NCI-H526 treated with DMSO at 0.1 percent for 48 hours (cell line): ENCODE results near the gene SRRD.
"Not testable (repeated sequence)": the region's sequence is repeated elsewhere in the genome, so short reads cannot be mapped to it uniquely, and the experiment has no call there.

Source experiments
- DNase-seq: peaks from one replicate; lab custom pipeline; 2025; lab: John Stamatoyannopoulos, UW

SRRD gene, protein sequence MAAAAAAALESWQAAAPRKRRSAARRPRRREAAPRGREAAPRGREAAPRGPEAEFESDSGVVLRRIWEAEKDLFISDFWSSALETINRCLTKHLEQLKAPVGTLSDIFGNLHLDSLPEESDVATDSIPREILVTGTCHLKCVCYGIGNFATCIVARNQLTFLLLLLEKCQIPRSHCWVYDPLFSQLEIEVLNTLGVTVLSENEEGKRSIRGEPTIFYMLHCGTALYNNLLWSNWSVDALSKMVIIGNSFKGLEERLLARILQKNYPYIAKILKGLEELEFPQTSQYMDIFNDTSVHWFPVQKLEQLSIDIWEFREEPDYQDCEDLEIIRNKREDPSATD

DNA sequence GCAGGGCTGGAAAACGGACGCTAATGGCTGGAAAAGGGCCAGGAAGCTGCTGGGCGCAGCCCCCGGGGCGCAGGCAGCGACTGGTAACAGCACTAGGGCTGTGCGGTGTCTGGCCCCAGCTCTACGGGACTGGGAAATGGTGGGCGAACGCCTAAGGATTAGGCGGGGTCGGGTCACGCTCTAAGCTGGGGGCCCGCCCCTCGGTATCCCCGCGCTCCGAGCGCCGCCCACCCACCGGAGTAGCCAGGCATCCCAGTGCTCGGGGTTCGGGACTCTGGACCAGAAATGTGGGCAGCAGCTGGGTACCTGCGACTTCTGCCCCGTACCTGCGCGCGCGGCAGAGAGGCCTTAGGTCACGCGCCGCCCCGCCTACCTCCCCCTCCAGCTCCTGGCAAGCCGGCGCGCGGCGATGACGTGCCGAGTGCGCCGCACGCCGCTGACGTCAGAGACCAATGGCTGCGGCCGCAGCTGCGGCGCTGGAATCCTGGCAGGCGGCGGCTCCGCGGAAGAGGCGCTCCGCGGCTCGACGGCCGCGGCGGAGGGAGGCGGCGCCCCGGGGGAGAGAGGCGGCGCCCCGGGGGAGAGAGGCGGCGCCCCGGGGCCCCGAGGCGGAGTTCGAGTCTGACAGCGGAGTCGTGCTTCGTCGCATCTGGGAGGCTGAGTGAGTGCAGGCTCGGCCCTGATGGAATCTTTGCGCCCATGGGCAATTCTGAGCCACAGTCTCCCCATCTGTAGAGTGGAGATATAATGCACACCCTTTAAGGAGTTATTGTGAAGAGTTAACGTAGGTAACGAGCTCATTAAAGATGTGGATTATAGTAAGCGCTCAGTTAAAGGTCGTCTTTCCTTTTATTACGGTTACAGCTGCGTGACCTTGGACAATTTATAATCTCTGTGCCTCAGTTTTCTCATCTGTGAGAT, at the start of gene SRRD, which contains the start of gene HPS4:
SRRD (plus strand) TSS at position 439 of the 921 bp plus-strand sequence; CDS start at position 453, 14 bp downstream.
HPS4 (minus strand) TSS at position 345 of the 921 bp plus-strand sequence. CDS start 2,021 bp downstream, outside the sequence.
- peak; percentile 69 for DNase-seq

DNA sequence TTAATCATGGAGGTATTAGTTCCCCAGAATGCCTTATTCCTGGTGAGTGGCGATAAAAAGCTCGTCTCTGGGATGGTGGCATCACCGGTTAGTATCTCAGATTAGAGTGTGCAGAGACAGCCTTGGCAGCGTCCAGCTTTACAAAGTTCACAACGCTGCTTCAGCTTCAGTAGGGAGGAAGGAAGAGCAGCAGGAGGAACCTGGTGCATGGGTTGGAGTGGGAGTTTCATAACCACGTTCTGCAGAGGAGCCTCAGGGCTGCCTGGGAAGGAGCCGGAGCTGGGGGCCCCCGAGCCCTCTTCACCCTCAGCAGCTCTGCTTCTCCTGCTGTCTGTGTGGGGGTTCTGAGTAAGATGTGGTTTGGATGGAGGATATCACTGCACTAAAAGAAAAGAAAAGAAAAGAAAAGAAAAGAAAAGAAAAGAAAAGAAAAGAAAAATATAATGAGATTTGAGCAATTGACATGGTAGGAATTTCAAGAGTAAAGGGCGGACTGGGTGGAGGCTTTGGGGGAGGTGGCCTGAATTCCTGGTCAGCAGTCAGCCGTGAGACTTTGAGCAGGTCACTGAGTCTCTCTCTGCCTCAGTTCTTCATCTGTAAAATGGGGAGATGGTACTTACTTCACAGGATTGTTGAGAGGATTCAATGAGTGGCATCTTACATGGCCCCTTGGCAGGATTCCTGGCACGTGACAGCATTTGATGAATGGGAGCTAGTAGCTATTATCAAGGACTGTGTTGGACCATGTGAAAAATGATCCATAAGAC, 48.2 kb upstream of the SRRD start:
- no peak for DNase-seq

DNA sequence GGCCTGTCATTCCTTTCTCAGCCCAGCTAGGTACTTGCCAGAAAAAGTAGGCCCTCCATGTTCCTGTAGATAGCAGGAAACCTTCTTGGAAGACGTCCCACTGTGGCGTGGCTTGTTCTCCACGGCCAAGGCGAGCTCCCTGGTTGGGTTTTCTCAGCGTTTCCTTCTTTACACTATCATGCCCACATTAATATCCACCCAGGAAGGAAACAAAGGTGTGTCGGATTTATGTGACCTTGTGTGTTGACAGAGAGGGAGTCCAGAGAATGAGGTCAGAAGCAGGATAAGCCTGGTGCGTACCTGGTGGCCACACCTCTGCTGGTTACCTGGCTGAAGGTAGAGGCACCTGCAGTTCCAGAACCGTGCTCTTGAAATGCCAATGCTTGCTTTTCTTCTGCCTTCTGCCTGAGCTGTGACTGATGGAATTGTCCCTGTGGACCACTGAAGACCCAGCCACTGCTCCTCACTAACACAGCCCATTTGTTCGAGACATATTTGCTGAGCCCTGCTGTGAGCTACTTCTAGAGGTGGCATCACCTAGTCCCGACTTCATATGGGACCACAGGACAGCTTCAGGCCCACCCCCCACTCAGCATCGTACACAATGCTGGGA, 46.7 kb upstream of the SRRD start:
- DNase-seq, result no peak

DNA sequence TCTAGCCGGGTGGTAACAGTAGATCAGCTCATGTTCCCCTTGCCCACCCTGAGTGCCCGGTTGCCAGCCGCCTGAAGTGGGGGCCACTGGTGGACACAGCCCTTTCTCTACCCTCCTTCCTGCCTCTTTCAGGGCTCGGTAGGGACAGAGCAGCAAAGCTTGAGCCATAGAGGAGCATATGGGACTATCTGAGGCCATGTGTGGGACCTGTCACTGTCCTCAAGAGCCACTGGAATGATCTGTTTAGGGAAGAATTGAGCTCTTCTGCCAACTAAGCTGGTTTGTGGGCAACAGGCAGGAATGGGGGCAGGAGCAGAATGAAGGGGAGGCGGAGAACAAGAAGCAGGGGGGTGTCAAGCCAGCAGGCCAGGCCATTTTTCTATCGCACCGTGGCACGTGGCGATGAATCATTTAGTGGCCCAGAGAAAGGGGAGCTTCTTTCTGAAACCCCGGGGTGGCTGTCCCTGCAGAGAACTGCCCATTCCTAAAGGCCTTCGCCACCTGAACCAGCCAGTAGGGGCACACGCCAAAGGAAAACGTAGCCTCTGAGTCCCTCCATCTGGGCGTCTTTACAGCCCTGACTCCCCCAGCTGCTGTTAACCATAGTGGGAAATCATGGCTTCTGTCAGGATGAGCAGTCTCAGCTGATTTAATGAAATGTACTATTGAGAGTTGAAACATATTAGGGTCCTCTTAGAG, 45.8 kb upstream of the SRRD start:
- no peak for DNase-seq

DNA sequence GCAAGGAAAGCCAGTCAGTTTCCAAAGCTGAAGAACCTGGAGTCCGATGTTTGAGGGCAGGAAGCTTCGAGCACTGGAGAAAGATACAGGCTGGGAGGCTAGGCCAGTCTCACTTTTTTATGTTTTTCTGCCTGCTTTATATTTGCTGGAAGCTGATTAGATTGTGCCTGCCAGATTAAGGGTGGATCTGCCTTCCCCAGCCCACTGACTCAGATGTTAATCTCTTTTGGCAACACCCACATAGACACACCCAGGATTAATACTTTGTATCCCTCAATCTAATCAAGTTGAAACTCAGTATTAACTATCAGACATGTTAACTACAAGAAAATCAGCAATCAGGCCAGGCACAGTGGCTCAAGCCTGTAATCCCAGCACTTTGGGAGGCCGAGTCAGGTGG, 44.9 kb upstream of the SRRD start:
- not testable (repeated sequence) for DNase-seq

DNA sequence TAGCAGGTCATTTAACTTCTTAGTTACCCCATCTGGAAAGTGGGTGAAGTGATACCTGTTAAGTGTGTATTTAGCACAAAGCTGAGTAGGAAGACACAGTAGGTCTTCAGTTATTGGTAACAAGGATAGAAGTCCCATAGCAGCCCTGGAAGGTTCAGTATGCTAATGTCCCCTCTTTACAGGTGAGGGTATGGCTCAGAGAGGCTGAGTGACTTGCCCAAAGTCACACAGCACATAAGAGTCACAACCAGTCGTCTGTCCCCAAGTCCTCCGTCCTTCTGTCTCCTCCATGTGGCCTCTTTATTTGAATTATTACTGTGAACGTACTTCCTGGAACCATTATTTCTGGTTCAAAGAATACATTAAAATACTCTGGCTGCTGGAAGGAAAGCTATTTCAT, 44.1 kb upstream of the SRRD start:
- DNase-seq, result no peak

DNA sequence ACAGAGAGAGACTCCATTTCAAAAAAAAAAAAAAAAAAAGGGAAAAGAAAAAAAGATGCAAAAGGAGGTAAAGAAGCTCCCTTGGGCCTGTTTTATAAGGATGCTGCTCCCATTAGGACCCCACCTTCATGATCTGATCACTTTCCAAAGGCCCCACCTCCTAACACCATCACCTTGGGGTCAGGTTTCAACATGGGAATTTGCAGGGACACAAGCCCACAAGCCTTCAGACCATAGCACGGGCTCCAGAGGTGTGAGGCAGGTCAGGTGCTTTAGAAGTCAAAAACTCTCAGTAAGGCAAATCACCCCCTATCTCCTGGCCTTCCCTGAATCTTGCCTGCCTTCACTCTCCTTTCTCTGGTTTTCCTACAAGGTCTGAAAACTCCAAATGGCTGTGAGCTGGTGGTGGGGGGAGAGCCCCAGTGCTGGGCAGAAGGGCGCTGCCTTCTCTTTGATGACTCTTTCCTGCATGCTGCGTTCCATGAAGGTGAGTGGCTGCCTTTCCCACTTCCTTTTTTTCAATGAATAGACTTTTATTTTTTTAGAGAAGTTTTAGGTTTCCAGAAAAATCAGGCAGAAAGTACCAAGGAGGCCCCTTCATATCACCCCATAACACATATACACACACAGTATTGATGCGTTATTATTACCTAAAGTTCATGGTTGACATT, 41.5 kb upstream of the SRRD start:
- DNase-seq, result no peak

DNA sequence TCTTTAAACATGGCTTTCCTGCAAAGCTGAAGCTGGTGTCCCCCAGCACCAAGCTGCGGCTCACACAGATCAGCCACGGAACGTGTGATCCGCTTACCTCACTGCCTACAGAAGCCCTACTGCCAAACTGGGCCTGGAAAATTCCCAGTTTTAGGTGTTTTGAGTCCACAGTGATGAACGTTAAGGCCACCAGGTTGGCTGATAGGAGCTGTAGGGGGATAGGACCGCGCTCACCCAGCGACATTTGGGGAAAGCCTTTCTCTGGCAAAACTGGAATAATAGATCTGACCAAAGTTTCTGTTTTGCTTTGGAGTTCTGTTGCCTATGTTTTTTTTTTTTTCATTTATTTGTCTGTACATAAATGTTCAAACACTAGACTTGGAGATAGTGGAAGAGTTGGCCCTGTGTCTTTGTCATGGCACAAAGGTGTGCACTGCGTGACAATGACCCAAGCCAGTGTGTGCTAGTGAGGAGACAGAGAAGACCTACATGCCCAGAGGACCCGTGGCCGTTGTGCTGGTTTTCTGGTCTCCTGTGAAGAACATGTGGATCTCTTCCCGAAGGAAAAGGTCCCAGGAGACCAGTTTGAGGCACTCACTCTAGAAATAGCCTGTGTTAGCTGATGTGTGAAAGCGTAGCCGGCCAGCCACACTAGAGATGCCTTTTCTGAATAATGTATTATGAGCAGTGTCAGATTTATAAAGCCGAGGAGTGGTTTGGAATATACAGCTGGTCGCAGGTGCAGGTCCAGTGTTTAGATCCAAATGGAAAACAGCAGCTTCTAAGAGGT, 39.6 kb upstream of the SRRD start:
- peak; percentile 35 for DNase-seq

DNA sequence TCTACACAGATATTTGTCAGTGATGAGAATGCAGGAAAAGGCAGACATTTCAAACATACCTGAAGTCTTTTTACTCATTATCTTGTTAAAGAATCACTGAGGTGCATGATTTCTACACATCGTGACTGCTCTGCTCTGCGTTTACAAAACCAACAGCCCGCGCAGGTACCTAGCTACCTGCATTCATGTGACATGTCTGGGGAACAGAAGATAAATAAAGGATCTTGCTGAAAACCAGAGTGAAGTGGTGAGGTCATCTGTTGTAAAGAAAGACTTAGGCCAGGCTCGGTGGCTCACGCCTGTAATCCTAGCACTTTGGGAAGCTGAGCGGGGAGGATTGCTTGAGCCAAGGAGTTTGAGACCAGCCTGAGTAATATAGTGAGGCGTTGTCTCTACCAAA, 38.9 kb upstream of the SRRD start:
- DNase-seq, result no peak

DNA sequence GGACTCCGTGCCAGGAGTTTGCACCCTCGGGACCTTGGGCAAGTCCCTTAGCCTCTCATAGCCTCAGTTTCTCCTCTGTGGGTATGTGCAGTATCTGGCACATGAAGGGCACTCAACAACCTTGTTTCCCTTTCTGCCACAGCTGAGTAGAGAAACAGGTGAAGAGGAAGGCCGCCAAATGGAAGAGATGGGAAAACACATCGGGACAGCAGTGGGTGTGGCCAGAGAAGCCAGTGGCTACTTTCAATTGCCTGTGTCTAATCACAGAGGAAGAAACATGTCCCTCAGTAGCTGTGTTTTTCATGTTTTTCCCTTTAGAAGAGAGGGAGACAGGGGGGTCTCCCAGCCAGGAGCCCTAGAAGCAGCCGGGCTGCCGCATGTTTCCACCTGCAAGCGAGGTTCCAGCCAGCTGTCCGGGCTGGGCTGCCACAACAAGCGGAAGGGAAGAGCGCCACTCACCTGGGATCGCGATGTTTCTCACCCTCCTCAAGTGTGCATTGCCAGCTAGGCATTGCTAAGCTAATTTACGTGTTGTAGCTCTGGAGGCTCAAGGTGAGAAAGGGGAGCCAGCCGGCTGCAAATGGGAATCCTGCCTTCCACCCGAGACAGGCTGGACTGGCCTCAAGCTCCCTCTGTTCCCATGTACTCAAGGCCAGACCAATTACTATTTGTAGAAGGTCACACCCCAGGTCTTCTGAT, 38.0 kb upstream of the SRRD start:
- no peak for DNase-seq

DNA sequence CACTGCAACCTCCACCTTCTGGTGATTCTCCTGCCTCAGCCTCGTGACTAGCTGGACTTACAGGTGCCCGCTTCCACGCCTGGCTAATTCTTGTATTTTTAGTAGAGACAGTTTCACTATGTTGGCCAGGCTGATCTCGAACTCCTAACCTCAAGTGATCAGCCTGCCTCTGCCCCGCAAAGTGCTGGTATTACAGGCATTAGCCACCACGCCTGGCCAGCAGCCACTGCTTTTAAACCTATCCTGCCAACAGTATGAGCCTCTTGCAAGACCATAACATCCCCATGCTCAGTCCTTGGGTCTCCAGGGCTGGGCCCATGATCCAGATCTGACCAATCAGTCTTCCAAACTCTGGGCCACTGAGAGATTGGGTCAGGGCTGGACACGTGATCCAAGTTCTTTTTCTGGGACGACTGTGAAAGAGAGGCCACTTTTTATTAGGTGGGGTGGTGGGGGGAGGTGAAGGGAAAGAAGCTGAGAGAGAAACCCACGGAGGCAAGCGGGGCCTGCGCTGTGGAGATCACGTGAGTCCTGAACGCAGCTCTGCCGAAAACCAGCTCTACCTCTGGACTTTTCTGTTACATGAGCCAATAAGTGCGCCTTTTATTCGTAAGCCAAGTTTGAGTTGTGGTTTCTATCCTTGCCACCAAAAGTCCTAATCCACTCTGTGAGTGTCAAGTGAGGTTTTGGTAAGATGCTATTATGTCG, 36.7 kb upstream of the SRRD start:
- DNase-seq, result no peak

DNA sequence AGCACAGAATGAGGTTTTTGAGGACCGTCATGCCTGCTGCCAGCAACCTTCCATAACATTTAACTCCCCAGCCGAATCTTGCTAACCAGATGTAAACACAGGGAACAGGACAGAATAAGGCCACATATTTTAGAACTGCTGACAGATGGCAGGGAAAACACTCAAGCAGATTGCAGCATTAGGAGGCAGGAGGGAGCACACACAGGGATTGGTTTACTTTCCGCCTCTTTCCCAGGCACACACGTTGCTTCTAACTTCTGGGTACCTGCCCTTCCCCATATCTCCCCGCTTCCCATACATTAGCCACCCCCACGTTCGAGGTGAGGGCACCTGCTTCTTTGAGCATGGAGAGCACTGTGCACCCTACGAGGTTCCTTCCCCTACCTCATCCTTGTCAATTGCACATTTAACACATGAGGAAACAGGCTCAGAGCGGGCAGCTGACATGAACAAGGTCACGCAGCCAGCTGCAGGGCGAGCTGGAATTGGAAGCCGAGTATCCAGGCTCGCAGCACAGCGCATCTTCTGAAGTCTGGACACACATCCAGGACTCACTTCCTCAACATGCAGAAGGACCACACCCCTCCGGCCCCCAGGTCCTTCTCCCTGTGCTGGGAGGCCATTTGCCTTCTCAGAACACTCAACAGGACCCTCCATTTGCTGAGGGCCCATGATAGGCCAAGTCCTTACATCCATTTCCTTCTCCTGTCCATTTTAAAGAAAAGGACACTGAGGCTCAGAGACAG, 35.9 kb upstream of the SRRD start:
- no peak for DNase-seq

DNA sequence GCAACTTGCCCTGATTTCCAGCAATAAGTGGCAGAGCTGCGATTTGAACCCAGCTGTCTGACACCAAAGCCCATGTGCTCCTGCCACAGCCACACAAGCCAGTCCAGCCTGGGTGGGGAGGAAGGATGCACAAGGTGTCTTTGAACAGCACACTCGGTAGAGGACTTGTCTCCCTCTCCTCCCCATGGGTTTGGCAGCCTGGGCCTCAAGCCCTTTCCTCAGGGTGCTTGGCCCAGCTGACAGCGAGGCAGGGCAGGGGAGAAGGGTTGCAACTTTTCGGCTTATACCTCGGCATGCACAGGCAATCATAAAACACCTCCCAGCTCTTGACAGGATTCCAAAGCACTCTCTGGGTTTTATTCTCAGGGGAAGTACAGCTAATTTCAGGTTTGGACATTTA, 35.3 kb upstream of the SRRD start:
- no peak for DNase-seq

DNA sequence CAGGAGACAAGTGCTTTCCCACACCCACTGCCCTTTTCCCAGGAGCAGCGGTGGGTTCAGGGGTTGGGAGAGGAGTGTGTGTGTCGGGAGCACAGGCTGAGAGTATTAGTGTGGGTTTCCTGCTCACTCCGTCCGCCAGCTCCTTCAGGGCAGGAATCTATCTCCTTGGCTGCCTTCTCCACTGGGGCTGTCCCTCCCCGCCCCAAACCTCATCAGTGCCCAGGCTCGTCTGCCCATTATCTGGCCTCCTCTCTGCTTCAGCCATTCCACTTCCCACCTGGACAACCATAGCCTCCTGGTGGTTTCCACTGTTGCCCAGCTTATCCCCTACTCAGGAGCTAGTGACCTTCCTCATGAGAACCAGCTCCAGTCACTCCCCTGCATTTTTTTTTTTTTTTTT, 34.7 kb upstream of the SRRD start:
- no peak for DNase-seq

DNA sequence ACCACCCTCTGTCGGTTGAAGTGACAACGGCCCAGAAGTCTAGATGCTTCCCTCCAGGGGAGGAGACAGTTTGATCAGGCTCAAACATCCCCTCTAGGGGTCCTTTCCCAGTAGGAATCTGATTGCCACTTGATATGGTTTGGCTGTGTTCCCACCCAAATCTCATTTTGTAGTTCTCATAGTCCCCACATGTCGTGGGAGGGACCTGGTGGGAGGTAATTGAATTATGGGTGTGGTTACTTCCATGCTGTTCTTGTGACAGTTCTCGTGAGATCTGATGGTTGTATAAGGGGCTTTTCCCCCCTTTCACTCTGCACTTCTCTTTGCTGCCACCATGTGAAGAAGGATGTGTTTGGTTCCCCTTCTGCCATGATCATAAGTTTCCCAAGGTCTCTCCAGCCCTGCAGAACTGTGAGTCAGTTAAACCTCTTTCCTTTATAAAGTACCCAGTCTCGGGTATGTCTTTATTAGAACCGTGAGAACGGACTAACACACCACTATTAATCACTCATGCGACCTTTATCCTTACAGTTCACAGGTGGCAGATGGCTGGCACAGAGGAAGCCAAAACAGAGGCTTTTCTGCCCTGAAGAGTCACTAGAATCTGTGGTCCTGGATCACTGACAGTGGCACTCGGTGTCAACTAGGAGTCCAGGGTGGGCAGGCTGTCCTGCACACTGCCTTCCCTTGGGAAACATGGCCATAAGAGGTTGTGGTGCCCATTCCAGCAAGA, 33.1 kb upstream of the SRRD start:
- no peak for DNase-seq

DNA sequence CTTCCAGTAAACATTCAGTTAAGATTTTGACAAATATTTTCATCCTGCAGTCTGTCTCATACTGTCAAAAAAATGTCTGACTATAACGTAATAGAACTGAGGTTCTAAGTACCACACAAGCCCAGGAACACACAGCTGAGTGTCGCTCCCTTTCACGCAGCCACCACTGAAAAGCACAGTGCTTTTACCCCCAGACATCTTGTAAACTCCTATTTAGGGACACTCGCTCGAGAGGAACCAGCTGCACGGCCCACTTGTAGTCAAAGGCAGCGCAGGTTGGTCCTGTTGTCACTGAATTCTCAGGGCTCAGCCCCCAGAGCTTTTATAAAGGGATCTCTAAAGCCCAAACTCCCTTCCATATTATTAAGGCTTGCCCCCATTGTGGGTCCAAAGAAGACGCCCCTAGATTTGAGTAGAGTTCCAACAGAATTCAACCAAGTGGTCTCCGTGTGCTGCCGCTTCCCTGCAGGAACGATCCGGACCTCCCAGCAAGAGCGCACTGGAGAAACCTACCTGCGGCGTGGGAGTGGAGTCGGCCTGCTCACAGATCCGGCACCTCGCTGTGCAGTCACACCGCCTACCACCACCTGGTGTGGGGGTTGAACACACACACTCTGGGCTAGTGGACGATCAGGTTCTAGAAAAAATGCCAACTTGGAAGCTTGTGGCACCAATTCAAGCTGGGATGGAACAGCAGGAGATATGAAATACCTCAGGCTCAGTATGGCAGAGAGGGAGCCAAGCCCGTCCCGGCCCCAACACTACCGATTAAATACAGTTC, 31.3 kb upstream of the SRRD start:
- no peak for DNase-seq
